ENCODE results near the gene IFT122. TPM values are rescaled to one million over a fixed set of nuclear protein-coding genes. Genes with fewer than 3 reads are reported as not detected.
"Not testable (repeated sequence)": the region's sequence is repeated elsewhere in the genome, so short reads cannot be mapped to it uniquely, and the experiment has no call there.

IFT122 gene
- total RNA-seq, 1 donor, result 21.4 TPM

DNA sequence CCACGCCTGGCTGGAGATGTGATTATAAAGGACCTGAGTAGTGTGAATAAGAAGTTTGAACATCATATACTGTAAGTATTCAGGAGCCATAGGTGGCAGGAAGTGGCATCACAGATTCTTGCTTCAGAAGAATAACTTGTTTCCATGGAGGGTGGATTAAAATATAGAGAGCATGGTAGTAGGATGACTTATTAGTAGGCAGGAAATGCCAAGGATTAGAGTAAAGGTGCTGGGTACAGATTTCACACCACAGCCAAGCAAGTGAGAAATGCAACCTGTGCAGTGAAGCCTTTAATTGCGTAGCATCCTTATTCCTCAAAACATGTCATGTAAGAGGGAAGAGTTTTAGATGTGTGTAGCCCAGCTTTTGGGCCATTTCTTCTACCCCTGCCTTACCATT lies 30.8 kb downstream of the IFT122 start:
- H3K4me3 ChIP-seq (ENCODE audit: low read depth, low read length), result no peak overlapping the region
- TF ChIP-seq, protein P1, sequence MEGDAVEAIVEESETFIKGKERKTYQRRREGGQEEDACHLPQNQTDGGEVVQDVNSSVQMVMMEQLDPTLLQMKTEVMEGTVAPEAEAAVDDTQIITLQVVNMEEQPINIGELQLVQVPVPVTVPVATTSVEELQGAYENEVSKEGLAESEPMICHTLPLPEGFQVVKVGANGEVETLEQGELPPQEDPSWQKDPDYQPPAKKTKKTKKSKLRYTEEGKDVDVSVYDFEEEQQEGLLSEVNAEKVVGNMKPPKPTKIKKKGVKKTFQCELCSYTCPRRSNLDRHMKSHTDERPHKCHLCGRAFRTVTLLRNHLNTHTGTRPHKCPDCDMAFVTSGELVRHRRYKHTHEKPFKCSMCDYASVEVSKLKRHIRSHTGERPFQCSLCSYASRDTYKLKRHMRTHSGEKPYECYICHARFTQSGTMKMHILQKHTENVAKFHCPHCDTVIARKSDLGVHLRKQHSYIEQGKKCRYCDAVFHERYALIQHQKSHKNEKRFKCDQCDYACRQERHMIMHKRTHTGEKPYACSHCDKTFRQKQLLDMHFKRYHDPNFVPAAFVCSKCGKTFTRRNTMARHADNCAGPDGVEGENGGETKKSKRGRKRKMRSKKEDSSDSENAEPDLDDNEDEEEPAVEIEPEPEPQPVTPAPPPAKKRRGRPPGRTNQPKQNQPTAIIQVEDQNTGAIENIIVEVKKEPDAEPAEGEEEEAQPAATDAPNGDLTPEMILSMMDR (IDR thresholded peaks at IDR 0.05; ENCODE audit: insufficient read depth, low read length), result no peak
- DNase-seq (ENCODE audit: low read depth), result no peak

DNA sequence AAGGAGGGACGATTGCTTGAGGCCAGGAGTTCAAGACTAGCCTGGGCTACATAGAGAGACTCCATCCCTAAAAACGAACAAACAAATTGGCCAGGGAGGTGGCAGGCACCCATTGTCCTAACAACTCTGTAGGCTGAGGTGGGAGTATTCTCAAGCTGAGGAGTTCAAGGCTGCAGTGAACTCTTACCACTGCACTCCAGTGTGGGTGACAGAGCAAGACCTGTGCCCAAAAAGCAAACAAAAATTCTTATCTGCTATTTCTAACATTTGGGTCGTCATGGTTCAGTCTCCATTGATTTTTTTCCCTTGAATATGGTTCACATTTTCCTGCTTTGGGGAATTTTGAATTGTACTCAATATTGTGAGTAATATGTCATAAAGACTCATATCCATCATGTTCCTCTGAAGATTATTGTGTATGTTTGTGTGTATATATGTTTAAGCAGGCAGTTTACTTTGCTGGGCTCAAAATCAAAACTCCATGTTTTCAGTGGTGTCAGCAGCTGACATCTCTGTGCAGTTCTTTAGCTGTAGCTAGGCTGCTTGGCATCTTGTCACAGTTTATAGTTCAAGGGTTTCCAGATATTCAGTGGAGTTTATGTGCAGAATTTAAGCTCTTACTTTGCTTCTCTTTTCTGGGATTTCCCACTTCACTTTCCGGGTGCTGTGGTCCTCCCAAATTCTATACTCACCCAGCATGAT lies 33.2 kb downstream of the IFT122 start:
- no peak for DNase-seq (ENCODE audit: low read depth)
- no peak overlapping the region for H3K4me3 ChIP-seq (ENCODE audit: low read depth, low read length)
- TF ChIP-seq, protein P1 (IDR thresholded peaks at IDR 0.05; ENCODE audit: insufficient read depth, low read length), result no peak

DNA sequence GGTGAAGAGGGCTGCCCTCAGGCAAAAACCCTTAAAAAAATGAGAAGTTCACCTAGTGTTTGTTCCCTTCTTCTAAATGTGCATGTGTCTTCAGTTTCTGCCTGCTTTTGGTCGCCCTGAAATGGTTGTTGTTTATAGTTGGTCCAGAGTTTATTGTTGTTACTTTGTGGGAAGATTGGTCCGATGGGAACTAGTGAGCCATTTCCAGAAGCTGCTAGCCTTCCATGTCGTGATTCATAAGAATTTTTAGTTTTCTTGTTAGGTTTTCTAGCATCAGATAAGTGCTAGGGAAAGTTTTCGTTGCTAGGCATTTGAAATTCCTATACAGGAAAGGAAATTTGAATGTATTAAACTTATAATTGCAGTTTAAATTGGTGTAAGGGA lies 33.7 kb downstream of the IFT122 start:
- TF ChIP-seq, protein P1 (IDR thresholded peaks at IDR 0.05; ENCODE audit: insufficient read depth, low read length), result no peak
- no peak overlapping the region for H3K4me3 ChIP-seq (ENCODE audit: low read depth, low read length)
- DNase-seq (ENCODE audit: low read depth), result no peak

DNA sequence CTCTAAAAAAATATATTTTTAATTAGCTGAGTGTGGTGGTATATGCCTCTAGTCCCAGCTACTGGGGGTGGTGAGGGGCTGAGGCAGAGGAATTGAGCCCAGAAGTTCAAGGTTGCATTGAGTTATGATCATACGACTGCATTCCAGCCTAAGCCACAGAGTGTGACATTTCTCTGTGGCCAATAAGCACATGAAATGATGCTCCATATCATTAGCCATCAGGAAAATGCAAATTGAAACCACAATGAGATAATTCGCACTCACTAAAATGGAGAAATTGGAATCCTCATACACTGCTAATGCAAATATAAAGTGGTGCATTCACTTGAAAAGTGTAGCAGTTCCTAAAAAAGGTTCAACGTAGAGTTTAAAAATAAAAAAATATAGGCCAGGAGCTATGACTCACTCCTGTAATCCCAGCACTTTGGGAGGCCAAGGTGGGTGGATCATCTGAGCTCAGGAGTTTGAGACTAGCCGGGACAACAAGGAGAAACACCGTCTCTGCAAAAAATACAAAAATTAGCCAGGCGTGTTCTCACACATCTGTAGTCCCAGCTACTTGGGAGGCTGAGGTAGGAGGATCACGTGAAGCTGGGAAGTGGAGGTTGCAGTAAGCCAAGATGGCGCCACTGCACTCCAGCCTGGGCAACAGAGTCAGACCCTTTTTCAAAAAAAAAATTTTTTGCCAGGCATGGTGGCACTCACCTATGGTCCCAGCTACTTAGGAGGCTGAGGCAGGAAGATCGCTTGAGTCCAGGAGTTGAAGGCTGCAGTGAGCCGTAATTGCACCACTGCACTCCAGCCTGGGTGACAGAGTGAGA lies 35.2 kb downstream of the IFT122 start:
- H3K4me3 ChIP-seq (ENCODE audit: low read depth, low read length), result no peak overlapping the region
- no peak for DNase-seq (ENCODE audit: low read depth)
- TF ChIP-seq, protein P1 (IDR thresholded peaks at IDR 0.05; ENCODE audit: insufficient read depth, low read length), result no peak

DNA sequence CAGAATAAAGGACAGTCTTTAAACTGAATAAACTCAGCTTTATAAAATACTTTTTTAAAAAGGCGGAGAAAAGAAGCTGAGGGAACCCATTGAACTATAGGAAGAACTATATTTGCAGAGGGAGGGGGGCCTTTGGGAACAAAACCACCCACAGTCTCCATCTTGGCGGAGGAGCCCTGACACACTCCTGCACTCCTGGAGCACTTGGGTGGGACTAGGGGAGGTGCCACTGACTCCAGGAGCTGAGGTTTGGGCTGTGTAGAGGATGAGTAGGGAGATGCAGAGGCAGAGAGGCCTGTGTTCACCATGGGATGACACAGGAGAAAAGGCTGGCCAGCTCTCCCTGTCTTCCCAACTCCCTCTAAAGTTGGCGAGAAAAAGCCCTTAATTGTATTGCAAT lies 35.8 kb downstream of the IFT122 start:
- TF ChIP-seq, protein P1 (IDR thresholded peaks at IDR 0.05; ENCODE audit: insufficient read depth, low read length), result no peak
- H3K4me3 ChIP-seq (ENCODE audit: low read depth, low read length), result no peak overlapping the region
- DNase-seq (ENCODE audit: low read depth), result no peak

DNA sequence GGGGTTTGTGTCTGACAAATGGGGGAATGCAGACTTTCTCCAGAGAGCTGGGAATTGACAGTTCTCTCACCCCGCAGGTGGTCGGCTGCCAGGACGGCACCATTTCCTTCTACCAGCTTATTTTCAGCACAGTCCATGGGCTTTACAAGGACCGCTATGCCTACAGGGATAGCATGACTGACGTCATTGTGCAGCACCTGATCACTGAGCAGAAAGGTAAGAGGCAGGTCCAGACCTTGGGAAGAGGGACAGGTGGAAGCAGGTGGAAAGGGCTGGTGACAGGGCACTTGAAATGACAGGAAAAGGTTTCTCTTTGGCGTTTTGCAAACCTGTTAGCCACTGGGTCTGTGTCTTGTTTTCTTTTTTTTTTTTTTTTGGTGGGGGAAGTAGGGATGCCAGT lies 36.6 kb downstream of the IFT122 start:
- no peak for DNase-seq (ENCODE audit: low read depth)
- TF ChIP-seq, protein P1 (IDR thresholded peaks at IDR 0.05; ENCODE audit: insufficient read depth, low read length), result no peak
- no peak overlapping the region for H3K4me3 ChIP-seq (ENCODE audit: low read depth, low read length)

DNA sequence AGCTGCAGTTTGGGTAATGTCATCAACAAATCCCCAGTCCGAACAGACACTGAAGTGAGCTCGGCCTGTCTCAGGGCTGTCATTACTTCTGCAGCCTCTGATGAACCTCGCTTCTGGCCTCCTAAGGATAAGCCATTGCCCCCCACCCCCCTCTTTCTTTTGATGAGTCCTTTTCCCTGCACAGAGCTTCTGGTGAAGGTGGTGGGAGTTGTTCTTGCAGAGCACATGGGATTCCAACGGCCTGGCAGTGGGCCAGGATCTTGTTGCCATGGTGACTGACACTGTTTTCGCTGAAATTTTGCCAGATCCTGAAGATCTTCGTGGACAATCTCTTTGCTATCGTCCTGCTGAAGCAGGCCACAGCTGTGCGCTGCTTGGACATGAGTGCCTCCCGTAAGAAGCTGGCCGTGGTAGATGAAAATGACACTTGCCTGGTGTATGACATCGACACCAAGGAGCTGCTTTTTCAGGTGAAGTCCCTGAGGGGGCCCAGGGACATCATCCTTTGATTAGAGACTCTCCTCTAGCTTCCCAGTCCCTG lies 41.3 kb downstream of the IFT122 start:
- H3K4me3 ChIP-seq (ENCODE audit: low read depth, low read length), result not testable (repeated sequence)
- peak; percentile 19 for DNase-seq (ENCODE audit: low read depth)

Measured in fibroblast of the aortic adventitia (primary cell).